Muscle layer of duodenum (tissue), 2 donors: ENCODE results near the gene INSR.
A peak's percentile ranks its signal among the peaks of the same experiment; 100 is the strongest.

ENCODE experiments used
- H3K27ac ChIP-seq: one replicate; pipeline ENCODE4 v1.7.0; 2013; ENCODE audit warnings: mild to moderate bottlenecking, low read length
- H3K27me3 ChIP-seq: one replicate; pipeline ENCODE4 v1.7.0; 2013; ENCODE audit warnings: low read depth, mild to moderate bottlenecking, control low read depth, low read length
- H3K36me3 ChIP-seq, 2 donors: one replicate each; pipeline ENCODE4 v1.7.0; 2013; ENCODE audit warnings: low read length in 2 of 2, control low read depth in 1 of 2, mild to moderate bottlenecking in 1 of 2; ENCODE audit not compliant: insufficient read depth in 2 of 2, control insufficient read depth in 1 of 2
- H3K4me1 ChIP-seq, 2 donors: one replicate each; pipeline ENCODE4 v1.7.0; 2013; ENCODE audit warnings: low read length in 2 of 2, mild to moderate bottlenecking in 2 of 2, control low read depth in 1 of 2, moderate library complexity in 1 of 2; ENCODE audit not compliant: insufficient read depth in 2 of 2, control insufficient read depth in 1 of 2
- H3K4me3 ChIP-seq, 2 donors: one replicate each; pipeline ENCODE4 v1.7.0; 2013; ENCODE audit warnings: low read length in 2 of 2, low read depth in 1 of 2, mild to moderate bottlenecking in 1 of 2
- H3K9me3 ChIP-seq, 2 donors: one replicate each; pipeline ENCODE4 v1.7.0; 2013; ENCODE audit warnings: low read length in 2 of 2, control low read depth in 1 of 2, mild to moderate bottlenecking in 1 of 2; ENCODE audit not compliant: control insufficient read depth in 1 of 2
- donor health status: healthy.

Gene INSR

DNA sequence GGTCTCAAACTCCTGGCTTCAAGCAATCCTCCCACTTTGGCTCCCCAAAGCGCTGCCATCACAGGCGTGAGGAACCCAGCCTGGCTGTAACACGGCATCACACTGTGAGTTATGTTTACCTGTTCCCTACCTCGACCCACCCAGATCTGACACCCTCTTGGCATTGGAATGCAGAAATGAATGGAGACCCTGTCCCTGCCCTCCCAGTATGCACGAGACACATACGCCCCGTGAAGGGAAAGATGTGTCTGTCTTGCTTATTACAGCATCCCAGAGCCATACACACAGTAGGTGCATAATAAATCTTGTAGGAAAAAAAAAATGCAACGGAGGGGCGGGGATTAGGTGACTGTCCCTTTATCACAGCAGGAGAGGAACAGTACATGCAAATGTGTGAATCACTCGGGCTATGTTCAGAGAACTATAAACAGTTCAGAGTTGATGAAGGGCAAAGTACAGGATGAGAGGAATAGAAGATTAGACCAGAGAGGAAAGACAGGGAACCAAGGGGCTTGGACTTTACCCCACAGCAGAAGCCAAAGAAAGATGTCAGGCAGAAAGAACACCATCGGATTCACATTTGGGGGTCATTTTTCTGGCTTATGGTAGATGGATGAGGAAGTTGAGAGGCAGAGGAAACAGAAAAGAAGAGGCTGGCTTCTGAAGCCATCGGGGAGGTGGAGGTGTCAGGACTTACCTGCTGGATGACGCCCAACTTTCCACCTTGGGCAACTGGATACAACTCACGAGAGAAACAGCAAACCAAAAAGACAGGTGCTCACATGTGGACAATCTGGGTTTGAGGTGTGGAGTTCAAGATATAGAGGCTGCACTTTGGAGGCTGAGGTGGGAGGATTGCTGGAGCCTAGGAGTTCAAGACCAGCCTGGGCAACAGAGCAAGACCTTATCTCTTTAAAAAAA is 94.3 kb downstream of the INSR start:
- H3K27ac ChIP-seq, result peak overlapping the region; percentile 61
- H3K36me3 ChIP-seq, result no peaks in the 10 kb centered on the region
- peaks cover 0 to 12% of the 10 kb centered on the region in 2 donors for H3K4me1 ChIP-seq
- no peak overlapping the region for H3K4me3 ChIP-seq
- H3K27me3 ChIP-seq, result no peaks in the 10 kb centered on the region
- no peaks in the 10 kb centered on the region for H3K9me3 ChIP-seq

GRCh38 chr19:7197760-7198696 is 96.2 kb downstream of the INSR start:
- H3K27ac ChIP-seq, result peak overlapping the region; percentile 77
- no peaks in the 10 kb centered on the region for H3K9me3 ChIP-seq
- H3K4me1 ChIP-seq, result peaks cover 0 to 12% of the 10 kb centered on the region in 2 donors
- H3K27me3 ChIP-seq, result no peaks in the 10 kb centered on the region
- H3K36me3 ChIP-seq, result no peaks in the 10 kb centered on the region
- H3K4me3 ChIP-seq, result peak overlapping the region; percentile 72 to 83

DNA sequence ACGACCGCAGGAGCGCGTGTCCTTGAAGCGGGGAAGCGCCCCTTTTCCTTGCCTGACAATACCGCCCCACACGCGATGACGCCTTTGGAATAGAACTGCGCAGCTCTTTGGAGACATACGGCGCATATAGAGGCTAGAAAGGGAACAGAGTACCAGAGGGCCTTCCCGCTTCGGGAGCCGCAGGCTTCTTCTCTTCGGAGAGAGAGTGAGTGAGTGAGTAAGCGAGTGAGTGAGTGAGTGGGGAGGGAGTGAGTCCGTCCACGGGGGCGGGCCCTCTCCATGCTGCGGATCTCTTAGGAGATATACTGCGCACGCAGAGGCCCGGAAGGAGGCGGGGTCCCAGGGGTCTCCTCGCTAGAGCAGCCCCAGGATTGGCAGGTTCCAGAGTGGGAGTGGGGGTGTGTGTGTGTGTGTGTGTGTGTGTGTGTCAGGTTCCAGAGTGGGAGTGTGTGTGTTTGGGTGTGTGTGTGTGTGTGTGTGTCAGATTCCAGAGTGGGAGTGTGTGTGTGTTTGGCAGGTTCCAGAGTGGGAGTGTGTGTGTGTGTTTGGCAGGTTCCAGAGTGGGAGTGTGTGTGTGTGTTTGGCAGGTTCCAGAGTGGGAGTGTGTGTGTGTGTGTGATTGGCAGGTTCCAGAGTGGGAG is 97.0 kb downstream of the INSR start:
- Histone ChIP-seq H3K4me1 (peaks cover 0 to 12% of the 10 kb centered on the region in 2 donors), H3K27ac (peak overlapping the region; percentile 77), H3K36me3 (no peaks in the 10 kb centered on the region), H3K27me3 (no peaks in the 10 kb centered on the region), H3K9me3 (no peaks in the 10 kb centered on the region), H3K4me3 (peak overlapping the region; percentile 53 to 83)

GRCh38 chr19:7196763-7197118 is 97.5 kb downstream of the INSR start:
- no peaks in the 10 kb centered on the region for H3K27me3 ChIP-seq
- peak overlapping the region; percentile 77 for H3K27ac ChIP-seq
- H3K9me3 ChIP-seq, result no peaks in the 10 kb centered on the region
- no peaks in the 10 kb centered on the region for H3K36me3 ChIP-seq
- H3K4me1 ChIP-seq, result peaks cover 0 to 12% of the 10 kb centered on the region in 2 donors
- peak overlapping the region; percentile 53 to 83 for H3K4me3 ChIP-seq

- peaks cover 0 to 12% of the 10 kb centered on the region in 2 donors for H3K4me1 ChIP-seq
- H3K36me3 ChIP-seq, result no peaks in the 10 kb centered on the region
- H3K27ac ChIP-seq, result no peak overlapping the region
Observed at GRCh38 chr19:7195046-7195445, 99.2 kb downstream of the INSR start.

DNA sequence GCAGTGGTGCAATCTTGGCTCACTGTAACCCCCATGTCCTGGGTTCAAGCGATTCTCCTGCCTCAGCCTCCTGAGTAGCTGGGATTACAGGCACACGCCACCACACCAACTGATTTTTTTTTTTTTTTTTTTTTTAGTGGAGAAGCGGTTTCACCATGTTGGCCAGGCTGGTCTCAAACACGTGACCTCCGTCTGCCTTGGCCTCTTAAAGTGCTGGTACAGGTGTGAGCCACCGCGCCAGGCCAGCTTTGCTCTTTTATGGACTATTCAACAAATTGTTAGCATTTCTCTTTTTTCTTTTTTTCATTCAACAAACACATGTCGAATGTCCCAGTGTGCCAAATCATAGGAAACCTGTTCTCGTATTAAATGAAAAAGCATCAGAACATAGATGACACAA is 99.6 kb downstream of the INSR start:
- H3K9me3 ChIP-seq, result no peaks in the 10 kb centered on the region
- H3K27ac ChIP-seq, result no peak overlapping the region
- no peaks in the 10 kb centered on the region for H3K36me3 ChIP-seq
- no peak overlapping the region for H3K4me3 ChIP-seq
- no peaks in the 10 kb centered on the region for H3K27me3 ChIP-seq
- peaks cover 0 to 10% of the 10 kb centered on the region in 2 donors for H3K4me1 ChIP-seq

More at GRCh38 chr19:7195046-7195445, 99.2 kb downstream of the INSR start:
- Histone ChIP-seq H3K9me3 (no peaks in the 10 kb centered on the region), H3K4me3 (no peak overlapping the region), H3K27me3 (no peaks in the 10 kb centered on the region)

DNA sequence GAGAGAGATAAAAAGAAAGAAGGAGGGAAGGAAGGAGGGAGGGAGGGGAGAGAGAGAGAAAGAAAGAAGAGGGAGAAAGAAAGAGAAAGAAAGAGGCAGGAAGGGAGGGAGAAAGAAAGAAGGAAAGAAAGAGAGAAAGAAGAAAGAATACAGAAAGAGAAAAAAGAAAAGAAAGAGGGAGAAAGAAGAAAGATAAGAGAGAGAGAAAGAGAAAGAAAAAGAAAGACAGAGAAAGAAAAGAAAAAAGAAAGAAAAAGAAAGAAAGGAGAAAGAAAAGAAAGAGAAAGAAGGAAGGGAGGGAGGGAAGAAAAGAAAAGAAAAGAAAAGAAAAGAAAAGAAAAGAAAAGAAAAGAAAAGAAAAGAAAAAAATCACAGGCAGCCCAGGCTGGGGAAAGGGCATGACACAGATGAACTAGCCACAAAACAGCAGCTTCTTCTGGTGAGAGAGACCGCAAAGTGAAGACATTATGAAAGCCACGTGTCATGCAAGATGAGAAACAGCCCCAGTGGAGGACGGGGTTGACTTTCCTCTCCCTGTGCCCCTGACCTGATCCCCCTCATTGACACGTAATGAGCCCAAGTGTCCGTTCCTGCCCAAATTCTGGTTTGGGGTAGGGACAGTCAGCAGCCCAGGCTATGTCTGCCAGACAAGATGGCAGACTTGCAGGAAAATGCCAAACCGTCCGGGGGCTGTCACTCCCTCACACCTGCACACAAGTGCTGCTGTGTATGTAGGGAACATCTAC is 102.1 kb downstream of the INSR start:
- Histone ChIP-seq H3K4me3 (no peak overlapping the region), H3K4me1 (no peaks in the 10 kb centered on the region), H3K27ac (no peak overlapping the region), H3K27me3 (no peaks in the 10 kb centered on the region), H3K9me3 (no peaks in the 10 kb centered on the region), H3K36me3 (no peaks in the 10 kb centered on the region)

GRCh38 chr19:7188698-7189629 is 105.2 kb downstream of the INSR start:
- H3K9me3 ChIP-seq, result no peaks in the 10 kb centered on the region
- no peak overlapping the region for H3K27ac ChIP-seq
- H3K27me3 ChIP-seq, result no peaks in the 10 kb centered on the region
- H3K4me1 ChIP-seq, result no peaks in the 10 kb centered on the region
- H3K36me3 ChIP-seq, result no peaks in the 10 kb centered on the region
- no peak overlapping the region for H3K4me3 ChIP-seq

GRCh38 chr19:7187605-7188339 is 106.4 kb downstream of the INSR start:
- Histone ChIP-seq H3K9me3 (no peaks in the 10 kb centered on the region), H3K4me3 (no peak overlapping the region), H3K27me3 (no peaks in the 10 kb centered on the region), H3K36me3 (no peaks in the 10 kb centered on the region), H3K4me1 (peaks cover 0 to 1% of the 10 kb centered on the region in 2 donors), H3K27ac (no peak overlapping the region)
